ENCODE measurements around the gene MFSD2A. TPM values are rescaled to one million over a fixed set of nuclear protein-coding genes. Genes with fewer than 3 reads are reported as not detected.
"Not testable (repeated sequence)": the region's sequence is repeated elsewhere in the genome, so short reads cannot be mapped to it uniquely, and the experiment has no call there.

MFSD2A gene
- total RNA-seq, 1 experiment from 2014 or later = 3.1 TPM

DNA sequence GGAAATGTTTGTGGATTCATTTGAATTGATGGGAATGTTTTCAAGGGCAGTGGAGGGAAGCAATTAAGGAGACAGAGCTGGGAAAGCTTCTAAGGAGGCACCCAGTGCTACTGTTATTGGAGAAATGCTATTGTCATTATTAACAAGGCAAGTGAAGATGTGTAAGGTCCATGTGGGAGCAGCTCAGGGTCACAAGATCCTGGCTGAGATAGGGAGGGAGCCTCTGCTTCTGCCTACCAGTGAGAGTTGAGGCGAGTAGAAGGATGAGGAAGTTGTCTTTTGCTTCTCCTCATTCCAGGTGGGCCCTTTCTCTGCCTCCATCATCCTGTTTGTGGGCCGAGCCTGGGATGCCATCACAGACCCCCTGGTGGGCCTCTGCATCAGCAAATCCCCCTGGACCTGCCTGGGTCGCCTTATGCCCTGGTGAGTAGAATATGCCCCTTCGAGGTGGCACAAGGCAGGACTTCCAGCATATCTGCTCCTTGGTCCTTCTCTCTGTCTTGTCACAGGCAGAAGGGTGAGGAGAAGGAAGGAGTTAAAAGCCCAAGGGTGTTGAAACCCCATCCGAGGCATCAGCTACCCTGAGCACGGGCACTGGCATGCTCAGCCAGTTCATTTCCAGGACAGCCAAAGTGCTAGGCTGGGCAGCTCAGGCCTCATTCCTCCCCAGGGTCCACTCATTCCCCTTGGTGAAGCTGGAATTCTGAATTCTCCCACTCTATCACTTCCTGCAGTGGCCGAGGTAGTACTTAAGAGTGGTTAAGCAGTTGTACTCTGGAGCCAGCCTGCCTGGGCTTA lies 3.7 kb downstream of the MFSD2A start:
- DNase-seq (ENCODE audit: low read depth, low spot score) = no peak
- in situ Hi-C loops (cut with HindIII; ENCODE audit: low pct_unique_long_range_greater_than_20kb, low sequenced_read_pairs) = no loop called here

DNA sequence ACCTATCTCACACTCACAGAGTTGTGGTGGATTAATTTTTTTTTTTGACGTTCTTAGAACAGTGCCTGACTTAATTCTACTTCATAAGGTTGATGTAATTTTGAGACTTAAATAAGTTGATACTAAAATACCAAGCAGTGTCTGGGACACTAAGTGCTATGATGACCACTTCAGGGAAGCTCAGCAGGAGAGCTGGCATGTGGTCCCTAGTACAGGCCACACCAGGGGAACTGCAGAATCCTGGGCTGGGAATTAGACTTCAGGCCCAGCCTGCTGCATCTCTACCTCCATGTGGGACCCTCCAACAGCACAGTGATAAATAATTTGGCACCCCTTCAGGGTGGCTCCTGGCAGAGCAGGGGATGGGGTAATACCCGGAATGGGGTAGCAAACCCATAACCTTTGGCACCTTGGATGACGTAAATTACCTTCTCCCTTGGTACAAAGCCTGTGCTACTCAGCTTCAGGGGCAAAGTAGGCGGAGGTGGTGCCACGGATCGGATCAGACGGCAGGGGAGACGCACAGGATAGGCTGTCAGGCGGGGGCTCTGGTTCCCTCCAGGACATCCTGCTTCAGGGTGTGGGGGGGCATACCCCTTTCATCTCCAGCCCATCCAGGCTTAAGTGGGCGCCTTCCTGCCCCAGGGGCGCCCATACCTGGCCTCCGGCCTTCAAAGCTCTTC lies 4.8 kb downstream of the MFSD2A start:
- DNase-seq (ENCODE audit: low read depth, low spot score) = no peak
- in situ Hi-C loops (cut with HindIII; ENCODE audit: low pct_unique_long_range_greater_than_20kb, low sequenced_read_pairs) = no loop called here

DNA sequence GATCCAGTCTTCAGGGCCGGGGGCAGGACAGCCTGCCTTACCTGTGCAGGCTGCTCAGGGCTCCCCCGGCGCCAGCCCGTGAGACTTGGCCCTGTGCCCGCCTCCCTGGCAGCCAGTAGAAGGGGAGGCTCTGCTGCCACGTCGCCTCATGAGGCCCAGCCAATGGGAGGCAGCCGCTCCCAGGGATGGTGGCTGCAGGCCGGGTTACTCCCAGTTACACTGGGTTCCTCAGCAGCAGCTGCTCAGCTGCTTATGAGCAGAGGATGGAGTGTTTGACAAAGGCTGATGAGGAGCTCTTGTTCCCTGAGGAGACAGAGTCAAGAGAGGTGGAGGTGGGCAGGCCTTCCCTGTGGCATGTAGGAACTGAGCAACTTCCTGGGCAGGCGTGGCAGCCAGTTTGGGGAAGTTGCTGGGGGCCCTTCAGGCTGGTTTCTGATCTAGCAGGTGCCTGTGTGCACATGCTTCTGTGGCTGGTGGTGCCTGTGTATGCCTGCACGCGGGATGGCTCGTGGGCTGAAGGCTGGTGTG lies 5.5 kb downstream of the MFSD2A start:
- in situ Hi-C loops (cut with HindIII; ENCODE audit: low pct_unique_long_range_greater_than_20kb, low sequenced_read_pairs) = no loop called here

DNA sequence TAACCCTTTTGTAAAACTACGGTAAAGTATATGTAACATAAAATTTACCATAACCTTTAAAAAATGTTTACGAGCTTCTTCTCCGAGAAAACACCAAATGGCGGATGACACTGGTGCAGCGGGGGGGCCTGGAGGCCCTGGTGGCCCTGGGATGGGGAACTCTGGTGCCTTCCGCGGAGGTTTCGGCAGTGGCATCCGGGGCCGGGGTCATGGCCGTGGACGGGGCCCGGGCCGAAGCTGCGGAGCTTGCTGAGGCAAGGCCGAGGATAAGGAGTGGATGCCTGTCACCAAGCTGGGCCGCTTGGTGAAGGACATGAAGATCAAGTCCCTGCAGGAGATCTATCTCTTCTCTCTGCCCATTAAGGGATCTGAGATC lies 7.5 kb downstream of the MFSD2A start:
- DNase-seq (ENCODE audit: low read depth, low spot score) = no peak
- in situ Hi-C loops (cut with HindIII; ENCODE audit: low pct_unique_long_range_greater_than_20kb, low sequenced_read_pairs) = no loop called here

More for the DNA sequence above, 5.5 kb downstream of the MFSD2A start:
- DNase-seq (ENCODE audit: low read depth, low spot score) = no peak

DNA sequence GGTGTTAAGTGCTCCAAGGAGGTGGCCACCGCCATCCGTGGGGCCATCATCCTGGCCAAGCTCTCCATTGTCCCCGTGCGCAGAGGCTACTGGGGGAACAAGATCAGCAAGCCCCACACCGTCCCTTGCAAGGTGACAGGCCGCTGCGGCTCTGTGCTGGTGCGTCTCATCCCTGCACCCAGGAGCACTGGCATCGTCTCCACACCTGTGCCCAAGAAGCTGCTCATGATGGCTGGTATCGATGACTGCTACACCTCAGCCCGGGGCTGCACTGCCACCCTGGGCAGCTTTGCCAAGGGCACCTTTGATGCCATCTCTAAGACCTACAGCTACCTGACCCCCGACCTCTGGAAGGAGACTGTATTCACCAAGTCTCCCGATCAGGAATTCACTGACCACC lies 8.0 kb downstream of the MFSD2A start:
- in situ Hi-C loops (cut with HindIII; ENCODE audit: low pct_unique_long_range_greater_than_20kb, low sequenced_read_pairs); DNase-seq (ENCODE audit: low read depth, low spot score): not testable (repeated sequence)

DNA sequence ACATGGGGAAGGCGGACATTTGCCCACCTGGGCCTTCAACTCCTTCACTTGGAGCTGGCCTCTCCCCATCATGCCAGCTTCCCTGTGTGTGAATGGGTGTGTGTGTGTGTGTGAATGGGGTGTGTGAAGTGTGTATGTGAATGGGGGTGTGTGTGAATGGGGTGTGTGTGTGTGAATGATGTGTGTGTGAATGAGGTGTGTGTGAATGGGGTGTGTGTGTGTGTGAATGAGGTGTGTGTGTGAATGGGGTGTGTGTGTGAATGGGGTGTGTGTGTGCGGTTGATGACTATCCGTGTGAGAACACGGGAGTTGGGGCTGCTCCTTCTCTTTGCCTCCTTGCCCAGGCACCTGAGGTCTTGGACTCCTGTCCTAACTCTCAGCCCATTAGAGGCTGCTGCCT lies 9.6 kb downstream of the MFSD2A start:
- no peak for DNase-seq (ENCODE audit: low read depth, low spot score)
- in situ Hi-C loops (cut with HindIII; ENCODE audit: low pct_unique_long_range_greater_than_20kb, low sequenced_read_pairs) = no loop called here

DNA sequence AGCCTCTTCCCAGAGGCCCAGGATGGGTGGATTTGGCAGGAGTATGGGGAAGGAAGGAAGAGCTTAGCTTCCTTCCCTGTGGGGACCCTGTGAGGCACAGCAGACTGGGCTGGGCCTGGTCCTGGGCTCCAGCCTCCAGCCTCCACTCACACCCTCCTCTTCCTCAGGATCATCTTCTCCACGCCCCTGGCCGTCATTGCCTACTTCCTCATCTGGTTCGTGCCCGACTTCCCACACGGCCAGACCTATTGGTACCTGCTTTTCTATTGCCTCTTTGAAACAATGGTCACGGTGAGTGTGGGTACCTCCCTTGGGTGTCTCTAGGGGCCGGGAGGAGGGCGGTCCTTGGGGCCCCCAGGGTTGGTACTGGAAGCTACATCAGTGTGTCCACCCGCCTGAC lies 10.1 kb downstream of the MFSD2A start:
- in situ Hi-C loops (cut with HindIII; ENCODE audit: low pct_unique_long_range_greater_than_20kb, low sequenced_read_pairs) = no loop called here
- DNase-seq (ENCODE audit: low read depth, low spot score) = no peak

DNA sequence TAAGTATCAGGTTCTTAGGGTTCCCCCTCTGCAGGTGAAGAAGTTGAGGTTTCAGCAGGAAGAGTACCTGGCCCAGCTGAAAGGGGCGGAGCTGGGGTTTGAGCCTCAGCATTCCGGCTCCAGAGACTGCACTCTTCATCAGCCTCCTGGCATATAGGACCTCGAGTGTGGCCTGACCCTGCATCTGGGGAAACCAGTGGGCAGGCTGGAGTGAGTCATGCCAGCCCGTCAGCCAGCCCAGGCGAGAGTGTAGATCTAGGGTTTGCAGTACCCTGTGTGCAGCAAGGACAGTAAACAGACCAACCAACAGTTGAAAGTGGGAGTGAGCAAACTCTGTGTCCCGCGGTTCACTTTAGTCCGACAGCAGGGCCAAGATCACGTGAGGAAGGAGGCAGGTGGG lies 14.1 kb downstream of the MFSD2A start:
- no peak for DNase-seq (ENCODE audit: low read depth, low spot score)
- in situ Hi-C loops (cut with HindIII; ENCODE audit: low pct_unique_long_range_greater_than_20kb, low sequenced_read_pairs) = no loop called here

DNA sequence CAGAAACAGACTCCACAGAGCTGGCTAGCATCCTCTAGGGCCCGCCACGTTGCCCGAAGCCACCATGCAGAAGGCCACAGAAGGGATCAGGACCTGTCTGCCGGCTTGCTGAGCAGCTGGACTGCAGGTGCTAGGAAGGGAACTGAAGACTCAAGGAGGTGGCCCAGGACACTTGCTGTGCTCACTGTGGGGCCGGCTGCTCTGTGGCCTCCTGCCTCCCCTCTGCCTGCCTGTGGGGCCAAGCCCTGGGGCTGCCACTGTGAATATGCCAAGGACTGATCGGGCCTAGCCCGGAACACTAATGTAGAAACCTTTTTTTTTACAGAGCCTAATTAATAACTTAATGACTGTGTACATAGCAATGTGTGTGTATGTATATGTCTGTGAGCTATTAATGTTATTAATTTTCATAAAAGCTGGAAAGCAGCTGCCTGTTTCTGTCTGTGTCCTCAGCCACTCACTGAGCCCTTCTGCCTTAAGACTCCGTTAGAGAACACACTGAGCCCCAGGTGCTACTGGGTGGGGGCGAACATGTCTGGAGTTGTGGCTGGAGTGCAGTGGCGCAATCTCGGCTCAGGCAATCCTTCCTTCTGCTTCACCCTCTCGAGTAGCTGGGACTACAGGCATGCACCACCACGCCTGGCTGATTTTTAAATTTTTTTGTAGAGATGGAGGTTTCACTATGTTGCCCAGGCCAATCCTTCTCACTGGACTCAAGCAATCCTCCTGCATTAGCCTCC lies 14.8 kb downstream of the MFSD2A start:
- DNase-seq (ENCODE audit: low read depth, low spot score) = no peak
- in situ Hi-C loops (cut with HindIII; ENCODE audit: low pct_unique_long_range_greater_than_20kb, low sequenced_read_pairs) = no loop called here

DNA sequence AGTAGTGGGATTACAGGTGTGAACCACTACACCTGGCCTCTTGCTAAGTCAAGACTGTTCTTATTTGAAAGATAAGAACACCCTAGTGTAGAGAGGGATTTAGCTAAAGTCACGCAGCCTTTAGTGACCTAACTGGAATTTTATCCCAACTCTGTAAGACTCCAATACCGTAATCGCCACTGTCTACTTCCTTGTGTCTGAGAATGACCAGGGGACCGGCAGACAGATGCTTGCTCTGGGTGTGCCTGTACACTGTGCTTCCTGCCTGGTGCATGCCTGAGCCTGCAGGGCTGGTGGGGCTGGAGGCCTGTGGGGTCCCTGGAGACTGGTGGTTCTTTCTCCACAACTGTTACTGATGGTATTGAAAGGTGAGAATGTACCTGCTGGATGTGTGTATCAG lies 15.3 kb downstream of the MFSD2A start:
- DNase-seq (ENCODE audit: low read depth, low spot score) = no peak
- in situ Hi-C loops (cut with HindIII; ENCODE audit: low pct_unique_long_range_greater_than_20kb, low sequenced_read_pairs) = no loop called here

DNA sequence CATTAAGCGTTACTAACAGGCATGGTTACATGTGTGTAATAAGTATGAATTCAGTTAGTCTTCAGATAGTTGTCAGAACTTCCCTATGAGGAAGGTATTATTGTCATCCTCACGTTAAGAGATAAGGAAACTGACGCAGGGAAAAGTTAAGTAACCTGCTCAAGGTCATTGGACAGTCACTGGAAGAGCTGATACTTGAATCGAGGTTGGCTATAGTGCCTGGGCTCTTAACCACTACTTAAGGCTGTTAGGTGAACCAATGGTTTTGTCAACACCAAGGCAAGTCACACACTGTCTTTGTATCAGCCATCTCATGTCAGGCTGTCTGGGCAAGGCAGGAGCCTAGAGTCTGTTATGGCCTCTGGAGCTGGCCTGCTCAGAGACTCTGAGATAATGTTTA lies 16.2 kb downstream of the MFSD2A start:
- in situ Hi-C loops (cut with HindIII; ENCODE audit: low pct_unique_long_range_greater_than_20kb, low sequenced_read_pairs) = no loop called here
- DNase-seq (ENCODE audit: low read depth, low spot score) = no peak

DNA sequence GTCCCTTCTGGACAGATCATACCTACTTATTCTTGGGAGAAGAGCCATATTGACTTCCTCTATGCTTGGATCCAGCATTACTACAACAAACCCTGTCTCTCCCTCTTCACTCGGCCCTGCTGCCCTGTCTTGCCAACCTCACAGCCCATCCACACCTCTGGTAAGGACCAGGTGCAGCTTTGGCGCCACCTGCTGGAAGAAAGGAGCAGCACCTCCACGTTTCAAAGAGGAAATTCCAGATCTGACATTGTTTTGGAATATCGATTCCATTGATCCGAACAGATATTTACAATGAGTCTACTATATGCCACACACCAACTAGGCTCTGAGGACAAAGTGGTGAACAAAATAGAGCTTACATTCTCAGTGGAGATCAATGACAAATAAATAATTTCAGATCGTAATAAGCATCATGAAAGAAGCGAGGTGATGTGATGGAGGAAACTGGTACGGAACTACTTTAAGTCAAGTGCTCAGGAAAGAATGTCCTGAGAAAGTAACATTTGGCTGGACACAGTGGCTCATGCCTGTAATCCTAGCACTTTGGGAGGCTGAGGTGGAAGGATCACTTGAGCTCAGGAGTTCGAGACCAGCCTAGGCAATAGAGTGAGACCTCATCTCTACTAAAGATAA lies 18.7 kb downstream of the MFSD2A start:
- in situ Hi-C loops (cut with HindIII; ENCODE audit: low pct_unique_long_range_greater_than_20kb, low sequenced_read_pairs) = no loop called here
- DNase-seq (ENCODE audit: low read depth, low spot score) = peak; percentile 73

DNA sequence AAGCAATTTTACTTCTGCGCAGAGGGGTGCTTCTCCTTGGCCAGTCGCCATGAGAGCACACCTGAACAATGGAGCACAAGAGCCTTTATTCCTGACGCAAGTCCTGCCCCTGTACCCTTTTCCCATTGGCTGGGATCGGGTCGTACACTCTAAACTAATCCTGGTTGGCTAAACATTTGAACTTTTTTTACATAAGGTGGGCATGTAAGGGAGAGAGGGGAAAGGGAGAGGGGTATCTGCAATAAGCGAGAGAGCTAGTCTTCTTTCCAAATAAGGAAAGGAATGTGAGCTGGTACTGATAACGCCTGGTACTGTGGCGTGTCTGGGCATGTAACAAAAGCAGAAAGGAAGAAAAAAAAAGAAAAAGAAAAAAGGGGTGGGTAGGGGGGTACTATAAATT lies 21.8 kb downstream of the MFSD2A start:
- in situ Hi-C loops (cut with HindIII; ENCODE audit: low pct_unique_long_range_greater_than_20kb, low sequenced_read_pairs) = no loop called here
- DNase-seq (ENCODE audit: low read depth, low spot score) = no peak

DNA sequence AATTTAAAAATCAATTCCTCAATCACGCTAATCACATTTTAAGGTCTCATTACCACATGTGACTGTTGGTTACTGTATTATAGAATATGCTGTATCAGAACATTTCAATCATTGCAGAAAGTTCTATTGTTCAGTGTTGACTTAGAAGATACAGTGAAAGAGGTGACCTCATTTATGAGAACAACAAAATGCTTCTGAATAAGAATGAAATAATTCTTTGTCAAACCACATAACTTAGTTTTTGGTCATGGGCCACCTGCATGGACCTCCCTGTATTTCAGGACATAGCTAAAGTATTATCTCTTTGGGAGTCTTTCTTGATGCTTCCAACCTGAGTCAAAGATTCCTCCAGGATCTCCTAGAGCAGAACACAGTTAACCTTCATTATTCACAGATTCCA lies 22.3 kb downstream of the MFSD2A start:
- in situ Hi-C loops (cut with HindIII; ENCODE audit: low pct_unique_long_range_greater_than_20kb, low sequenced_read_pairs) = no loop called here
- no peak for DNase-seq (ENCODE audit: low read depth, low spot score)

DNA sequence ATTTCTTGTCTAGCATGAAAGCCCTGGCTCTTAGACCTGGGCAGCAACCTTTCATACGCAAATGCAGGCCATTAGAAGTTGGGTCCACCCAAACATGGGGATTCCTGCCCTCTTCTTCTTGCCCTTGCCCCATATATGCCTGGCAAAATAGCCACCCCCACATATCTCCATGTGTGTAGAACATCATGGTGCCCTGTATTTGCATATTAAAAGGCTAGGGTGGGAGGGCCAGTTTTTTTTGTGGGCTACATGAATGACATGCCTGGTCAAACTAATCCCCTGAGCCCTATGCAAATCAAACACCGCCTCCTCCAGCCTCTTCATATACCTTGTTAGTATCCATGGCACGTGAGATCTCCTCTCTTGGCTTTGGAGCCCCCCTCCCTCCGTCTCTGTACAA lies 24.7 kb downstream of the MFSD2A start:
- in situ Hi-C loops (cut with HindIII; ENCODE audit: low pct_unique_long_range_greater_than_20kb, low sequenced_read_pairs) = no loop called here
- DNase-seq (ENCODE audit: low read depth, low spot score) = no peak

DNA sequence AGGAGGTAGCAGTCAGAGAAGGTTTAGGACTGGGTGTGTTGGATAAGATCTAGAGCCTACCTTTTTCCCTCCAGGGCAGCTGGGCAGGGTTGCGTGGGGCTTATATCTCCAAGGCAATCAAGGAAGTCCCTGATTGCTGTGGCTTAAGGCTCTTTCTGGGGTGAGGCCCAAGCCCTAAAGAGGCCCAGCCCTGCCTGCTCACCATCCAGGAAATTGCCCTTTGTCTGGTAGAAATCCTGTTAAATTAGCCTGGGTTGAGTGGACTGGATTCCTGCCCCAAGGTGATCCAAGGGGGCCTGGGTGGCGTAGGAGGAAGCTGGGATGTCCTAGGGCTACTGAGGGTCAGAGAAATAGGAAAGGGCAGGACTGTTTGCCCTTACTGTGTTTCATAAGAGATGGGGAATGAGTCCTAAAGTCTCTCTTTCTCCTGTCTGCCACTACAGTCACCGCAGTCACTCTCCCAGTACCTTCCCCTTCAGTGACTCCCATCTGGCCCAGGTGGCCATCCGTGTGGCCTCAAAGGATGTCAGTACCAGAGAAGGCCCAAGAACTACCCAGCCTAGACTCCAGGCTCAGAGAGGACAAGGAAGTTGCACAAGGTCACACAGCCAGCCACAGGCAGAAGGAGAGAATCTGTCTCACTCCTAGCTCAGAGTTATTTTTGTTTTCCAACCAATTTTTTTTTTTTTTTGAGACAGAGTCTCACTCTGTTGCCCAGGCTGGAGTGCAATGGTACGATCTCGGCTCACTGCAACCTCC lies 25.8 kb downstream of the MFSD2A start:
- DNase-seq (ENCODE audit: low read depth, low spot score) = no peak
- in situ Hi-C loops (cut with HindIII; ENCODE audit: low pct_unique_long_range_greater_than_20kb, low sequenced_read_pairs) = no loop called here

DNA sequence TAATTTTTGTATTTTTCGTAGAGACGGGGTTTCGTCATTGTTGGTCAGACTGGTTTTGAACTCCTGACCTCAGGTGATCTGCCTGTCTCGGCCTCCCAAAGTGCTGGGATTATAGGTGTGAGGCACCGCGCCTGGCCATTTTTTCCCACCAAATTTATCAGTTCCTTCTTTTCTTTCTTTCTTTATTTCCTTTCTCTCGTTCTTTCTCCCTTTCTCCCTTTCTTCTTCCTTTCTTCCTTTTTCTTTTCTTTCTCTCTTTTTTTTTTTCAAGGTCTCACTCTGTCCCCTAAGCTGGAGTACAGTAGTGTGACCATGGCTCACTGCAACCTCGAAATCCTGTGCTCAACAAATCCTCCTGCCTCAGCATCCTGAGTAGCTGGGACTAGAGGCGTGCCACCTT lies 26.4 kb downstream of the MFSD2A start:
- DNase-seq (ENCODE audit: low read depth, low spot score) = no peak
- in situ Hi-C loops (cut with HindIII; ENCODE audit: low pct_unique_long_range_greater_than_20kb, low sequenced_read_pairs) = no loop called here

Measured in SK-MEL-5 (cell line).